Nephron progenitor cell (in vitro differentiated cells): ENCODE measurements around the gene TAS2R41.

Experiments
- DNase-seq: peaks from one replicate; pipeline ENCODE4 v3.0.0; 2021
- H3K27ac Mint-ChIP-seq: 2 replicates; pipeline ENCODE4 v1.8.0; 2021; ENCODE audit warnings: mild to moderate bottlenecking, moderate library complexity, mixed read lengths
- H3K27me3 Mint-ChIP-seq: 2 replicates; pipeline ENCODE4 v1.8.0; 2021; ENCODE audit warnings: mild to moderate bottlenecking, low read depth, mixed read lengths; ENCODE audit not compliant: poor library complexity
- H3K36me3 Mint-ChIP-seq: 2 replicates; pipeline ENCODE4 v1.8.0; 2021; ENCODE audit warnings: low read depth, mixed read lengths
- H3K4me1 Mint-ChIP-seq: 2 replicates; pipeline ENCODE4 v1.8.0; 2021; ENCODE audit warnings: mixed read lengths
- H3K4me3 Mint-ChIP-seq: 2 replicates; pipeline ENCODE4 v1.8.0; 2021; ENCODE audit warnings: mild to moderate bottlenecking, moderate library complexity, mixed read lengths
- H3K9me3 Mint-ChIP-seq: 2 replicates; pipeline ENCODE4 v1.8.0; 2021; ENCODE audit warnings: mild to moderate bottlenecking, moderate library complexity, mixed read lengths
- CTCF ChIP-seq: fragments of 200-600 bp; sonication (generic); IDR thresholded peaks from 2 replicates; pipeline ENCODE4 v1.5.0; 2021; ENCODE audit warnings: antibody characterized with exemption

The TAS2R41 gene

GRCh38 chr7:143497008-143497795, 19.5 kb downstream of the TAS2R41 start:
- no peaks in the 10 kb centered on the region for H3K4me1 Mint-ChIP-seq
- H3K36me3 Mint-ChIP-seq = no peaks in the 10 kb centered on the region
- H3K27ac Mint-ChIP-seq = no peak overlapping the region
- no peak for DNase-seq
- H3K9me3 Mint-ChIP-seq = no peaks in the 10 kb centered on the region
- H3K4me3 Mint-ChIP-seq = no peak overlapping the region
- TF ChIP-seq CTCF = no peak
- H3K27me3 Mint-ChIP-seq = peaks cover 8% of the 10 kb centered on the region

GRCh38 chr7:143499246-143499645, 21.6 kb downstream of the TAS2R41 start:
- Mint-ChIP-seq H3K27me3 (peaks cover 8% of the 10 kb centered on the region), H3K27ac (no peak overlapping the region), H3K4me1 (peaks cover 9% of the 10 kb centered on the region), H3K36me3 (no peaks in the 10 kb centered on the region), H3K4me3 (no peak overlapping the region), H3K9me3 (no peaks in the 10 kb centered on the region)
- DNase-seq = no peak
- no peak for TF ChIP-seq CTCF

- peaks cover 8% of the 10 kb centered on the region for H3K27me3 Mint-ChIP-seq
- no peak overlapping the region for H3K27ac Mint-ChIP-seq
- H3K4me3 Mint-ChIP-seq = no peak overlapping the region
- no peak for DNase-seq
- H3K9me3 Mint-ChIP-seq = no peaks in the 10 kb centered on the region
- no peak for TF ChIP-seq CTCF
- H3K4me1 Mint-ChIP-seq = peaks cover 9% of the 10 kb centered on the region
- no peaks in the 10 kb centered on the region for H3K36me3 Mint-ChIP-seq
These were observed 22.2 kb downstream of the TAS2R41 start for GRCh38 chr7:143499743-143500348.

- Mint-ChIP-seq H3K36me3 (no peaks in the 10 kb centered on the region), H3K4me1 (peaks cover 9% of the 10 kb centered on the region), H3K27ac (no peak overlapping the region), H3K4me3 (no peak overlapping the region), H3K9me3 (peaks cover 4% of the 10 kb centered on the region), H3K27me3 (peaks cover 8% of the 10 kb centered on the region)
- no peak for DNase-seq
- TF ChIP-seq CTCF = no peak
These were observed 25.6 kb downstream of the TAS2R41 start for GRCh38 chr7:143503261-143503660.

- DNase-seq = no peak
- Mint-ChIP-seq H3K27me3 (peaks cover 8% of the 10 kb centered on the region), H3K9me3 (peaks cover 4% of the 10 kb centered on the region), H3K27ac (no peak overlapping the region), H3K4me1 (peaks cover 9% of the 10 kb centered on the region), H3K36me3 (no peaks in the 10 kb centered on the region), H3K4me3 (no peak overlapping the region)
- no peak for TF ChIP-seq CTCF
These were observed 26.7 kb downstream of the TAS2R41 start for GRCh38 chr7:143504215-143504936.
